Activated CD8-positive, alpha-beta T cell treated with anti-CD3 and anti-CD28 coated beads for 36 hours (primary cell): ENCODE data around the gene TCAP. TPM values are rescaled to one million over a fixed set of nuclear protein-coding genes. Genes with fewer than 3 reads are reported as not detected.

Source experiments
- ATAC-seq: fragments of 200-7000 bp; cut with Tn5 transposase; one replicate; pipeline ENCODE4 v1.10.0; 2021; ENCODE audit warnings: mild to moderate bottlenecking, moderate library complexity
- CTCF ChIA-PET: fragments of 350-600 bp; sonication (Branson Sonifier 250); formaldehyde crosslinking; loops from one replicate; lab custom pipeline; 2021; ENCODE audit warnings: antibody characterized with exemption; lab: Charles Lee
- POLR2A ChIA-PET: fragments of 350-600 bp; sonication (Branson Sonifier 250); formaldehyde crosslinking; loops from one replicate; lab custom pipeline; 2021; ENCODE audit warnings: antibody characterized with exemption; lab: Charles Lee
- DNase-seq: peaks from one replicate; pipeline ENCODE4 v3.0.0-alpha.2; 2020
- H3K27ac Mint-ChIP-seq: one replicate; pipeline ENCODE4 v1.8.0; 2021; ENCODE audit warnings: mild to moderate bottlenecking, mixed read lengths
- H3K27me3 Mint-ChIP-seq: one replicate; pipeline ENCODE4 v1.8.0; 2021; ENCODE audit warnings: mixed read lengths
- H3K36me3 Mint-ChIP-seq: one replicate; pipeline ENCODE4 v1.8.0; 2021; ENCODE audit warnings: low read depth, mixed read lengths
- H3K4me1 Mint-ChIP-seq: one replicate; pipeline ENCODE4 v1.8.0; 2021; ENCODE audit warnings: low read depth, mixed read lengths
- H3K4me3 Mint-ChIP-seq: one replicate; pipeline ENCODE4 v1.8.0; 2021; ENCODE audit warnings: mild to moderate bottlenecking, moderate library complexity, mixed read lengths
- H3K9me3 Mint-ChIP-seq: one replicate; pipeline ENCODE4 v1.8.0; 2021; ENCODE audit warnings: mixed read lengths
- CTCF ChIP-seq: fragments of 200-600 bp; IDR thresholded peaks from one replicate; pipeline ENCODE4 v1.8.0; 2022; ENCODE audit warnings: antibody characterized with exemption, mild to moderate bottlenecking
- intact Hi-C: fragments of 100-400 bp; cut with micrococcal nuclease; formaldehyde crosslinking; loops from one replicate; pipeline ENCODE4 v1.10.0; 2022
- total RNA-seq, 2 experiments: library from RNA; stranded (reverse); gene quantifications; one replicate each; pipeline ENCODE4 v1.2.3, GENCODE V29; 2021

TCAP gene
- total RNA-seq, 2 experiments from 2014 or later = 0.95 to 1.3 TPM

- H3K27me3 Mint-ChIP-seq = peaks cover 15% of the 10 kb centered on the region
- peaks cover 10% of the 10 kb centered on the region for H3K4me1 Mint-ChIP-seq
- peak; percentile 27 for DNase-seq
- intact Hi-C loops = no loop called here
- H3K36me3 Mint-ChIP-seq = no peaks in the 10 kb centered on the region
- peak overlapping the region; percentile 60 for H3K4me3 Mint-ChIP-seq
- H3K9me3 Mint-ChIP-seq = no peaks in the 10 kb centered on the region
- CTCF ChIA-PET = interaction anchor here (0.6 to 12.7 kb wide), 8 partner anchors 8 to 50 kb away, joined by 3 to 146 read pairs (median 9); no protein-coding TSS in a partner anchor
- POLR2A ChIA-PET = interaction anchor here (1.0 to 2.1 kb wide), 3 partner anchors 12 to 14 kb away, joined by 3 to 7 read pairs (median 4); no protein-coding TSS in a partner anchor
- no peak for ATAC-seq
- no peak for TF ChIP-seq CTCF
- H3K27ac Mint-ChIP-seq = no peak overlapping the region
Measured at GRCh38 chr17:39667262-39667944, 2.3 kb downstream of the TCAP start.

- H3K27ac Mint-ChIP-seq = no peak within 1 kb of the TSS
Measured at GRCh38 chr17:39667945-39668924, 3.1 kb downstream of the TCAP start, which contains the start of gene PNMT. Gene PNMT (plus strand): TSS chr17:39668453. CDS start chr17:39668476, 23 bp downstream.

DNA sequence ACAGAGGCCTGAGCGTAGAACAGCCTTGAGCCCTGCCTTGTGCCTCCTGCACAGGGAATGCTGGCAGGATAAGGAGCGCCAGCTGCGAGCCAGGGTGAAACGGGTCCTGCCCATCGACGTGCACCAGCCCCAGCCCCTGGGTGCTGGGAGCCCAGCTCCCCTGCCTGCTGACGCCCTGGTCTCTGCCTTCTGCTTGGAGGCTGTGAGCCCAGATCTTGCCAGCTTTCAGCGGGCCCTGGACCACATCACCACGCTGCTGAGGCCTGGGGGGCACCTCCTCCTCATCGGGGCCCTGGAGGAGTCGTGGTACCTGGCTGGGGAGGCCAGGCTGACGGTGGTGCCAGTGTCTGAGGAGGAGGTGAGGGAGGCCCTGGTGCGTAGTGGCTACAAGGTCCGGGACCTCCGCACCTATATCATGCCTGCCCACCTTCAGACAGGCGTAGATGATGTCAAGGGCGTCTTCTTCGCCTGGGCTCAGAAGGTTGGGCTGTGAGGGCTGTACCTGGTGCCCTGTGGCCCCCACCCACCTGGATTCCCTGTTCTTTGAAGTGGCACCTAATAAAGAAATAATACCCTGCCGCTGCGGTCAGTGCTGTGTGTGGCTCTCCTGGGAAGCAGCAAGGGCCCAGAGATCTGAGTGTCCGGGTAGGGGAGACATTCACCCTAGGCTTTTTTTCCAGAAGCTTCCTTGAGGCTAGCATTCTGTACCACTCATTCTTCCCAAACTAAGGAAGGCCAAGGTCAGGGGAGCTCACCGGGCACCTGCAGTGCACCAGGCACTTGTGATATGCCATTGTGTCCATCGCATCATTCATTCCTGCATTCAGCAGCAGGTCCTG, 5.0 kb downstream of the TCAP start:
- no peak for DNase-seq
- TF ChIP-seq CTCF = no peak
- Mint-ChIP-seq H3K36me3 (no peaks in the 10 kb centered on the region), H3K9me3 (no peaks in the 10 kb centered on the region), H3K27me3 (peaks cover 15% of the 10 kb centered on the region), H3K4me3 (no peak overlapping the region), H3K27ac (no peak overlapping the region), H3K4me1 (peaks cover 12% of the 10 kb centered on the region)
- no peak for ATAC-seq
- ChIA-PET POLR2A (interaction anchor here (0.6 to 3.8 kb wide), 3 partner anchors 9 to 1252 kb away, joined by 3 to 16 read pairs (median 3); no protein-coding TSS in a partner anchor), CTCF (interaction anchor here (0.7 to 12.7 kb wide), 9 partner anchors 9 to 84 kb away, joined by 3 to 146 read pairs (median 5); partner anchors contain the start of gene PGAP3)
- intact Hi-C loops = no loop called here

More at GRCh38 chr17:39667945-39668924, 3.1 kb downstream of the TCAP start, which contains the start of gene PNMT:
- Mint-ChIP-seq H3K27me3 (peaks cover 15% of the 10 kb centered on the region), H3K36me3 (no peaks in the 10 kb centered on the region), H3K4me3 (peak within 1 kb of the TSS; percentile 60), H3K9me3 (no peaks in the 10 kb centered on the region), H3K4me1 (peaks cover 10% of the 10 kb centered on the region)
- intact Hi-C loops = no loop called here
- POLR2A ChIA-PET = interaction anchor here (0.6 to 3.8 kb wide), 3 partner anchors 11 to 17 kb away, joined by 4 to 16 read pairs (median 4); no protein-coding TSS in a partner anchor
- TF ChIP-seq CTCF = peak; percentile 76
- peak; percentile 83 for ATAC-seq
- peak; percentile 82 for DNase-seq
- CTCF ChIA-PET = interaction anchor here (0.6 to 12.7 kb wide), 22 partner anchors 8 to 649 kb away, joined by 3 to 146 read pairs (median 4); partner anchors contain the start of genes MIEN1 and PGAP3

- intact Hi-C loops = no loop called here
- CTCF ChIA-PET = interaction anchor here (0.7 to 12.7 kb wide), 11 partner anchors 9 to 309 kb away, joined by 3 to 146 read pairs (median 4); partner anchors contain the start of gene PGAP3
Measured at GRCh38 chr17:39670746-39671145, 5.6 kb downstream of the TCAP start.

More at GRCh38 chr17:39670746-39671145, 5.6 kb downstream of the TCAP start:
- Mint-ChIP-seq H3K9me3 (no peaks in the 10 kb centered on the region), H3K27ac (no peak overlapping the region), H3K27me3 (peaks cover 15% of the 10 kb centered on the region), H3K36me3 (no peaks in the 10 kb centered on the region), H3K4me3 (no peak overlapping the region), H3K4me1 (peaks cover 18% of the 10 kb centered on the region)
- no peak for TF ChIP-seq CTCF
- ATAC-seq (no peak), DNase-seq (no peak)
- POLR2A ChIA-PET = interaction anchor here (0.6 to 3.8 kb wide), 3 partner anchors 8 to 113 kb away, joined by 3 to 16 read pairs (median 3); no protein-coding TSS in a partner anchor
